Testis (tissue), 2 donors: ENCODE data around the gene URB1.

Experiments used
- CTCF ChIP-seq, 3 experiments: fragments of 450-650 bp in 2 of 3; fragments of 200-600 bp in 1 of 3; sonication (generic) in 1 of 3; IDR thresholded peaks; one replicate each; pipeline ENCODE4 v1.5.1; 2016 to 2019; ENCODE audit warnings: antibody characterized with exemption in 3 of 3, mild to moderate bottlenecking in 2 of 3, moderate library complexity in 1 of 3
- POLR2A ChIP-seq: fragments of 450-650 bp; IDR thresholded peaks from one replicate; pipeline ENCODE4 v1.6.1; 2017; ENCODE audit warnings: antibody characterized with exemption, mild to moderate bottlenecking, moderate library complexity

GRCh38 chr21:32346951-32347350 is 45.9 kb downstream of the URB1 start:
- no peak for TF ChIP-seq CTCF (IDR thresholded peaks at IDR 0.05)
- TF ChIP-seq POLR2A: no peak
